GM19452 (cell line): ENCODE measurements around the gene MCTP2.
"Not testable (repeated sequence)": the region's sequence is repeated elsewhere in the genome, so short reads cannot be mapped to it uniquely, and the experiment has no call there.

Experiments used
- ATAC-seq: cut with Tn5 transposase; IDR thresholded peaks from one replicate; pipeline ENCODE4 v1.9.1; 2021; ENCODE audit not compliant: unreplicated experiment

MCTP2 gene

DNA sequence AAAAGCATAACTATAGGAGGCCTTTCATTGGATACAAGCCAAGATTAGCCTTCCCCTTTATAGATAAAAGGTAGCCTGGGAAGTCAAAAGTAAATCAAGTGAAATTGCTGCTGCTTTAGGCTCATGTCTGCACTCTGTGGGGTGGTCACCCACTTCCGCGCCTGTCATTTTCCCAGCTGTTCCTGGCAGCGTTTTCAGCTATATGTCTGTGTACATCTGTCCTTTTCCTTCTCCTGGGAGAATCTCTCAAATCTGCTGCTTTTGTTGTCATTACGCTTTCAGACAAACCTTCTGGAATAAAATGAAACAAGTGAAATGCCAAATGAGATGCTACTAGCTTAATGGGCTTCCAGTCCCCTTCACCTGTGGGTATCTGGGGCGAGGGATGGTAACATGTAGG is 211.8 kb downstream of the MCTP2 start:
- ATAC-seq: no peak

DNA sequence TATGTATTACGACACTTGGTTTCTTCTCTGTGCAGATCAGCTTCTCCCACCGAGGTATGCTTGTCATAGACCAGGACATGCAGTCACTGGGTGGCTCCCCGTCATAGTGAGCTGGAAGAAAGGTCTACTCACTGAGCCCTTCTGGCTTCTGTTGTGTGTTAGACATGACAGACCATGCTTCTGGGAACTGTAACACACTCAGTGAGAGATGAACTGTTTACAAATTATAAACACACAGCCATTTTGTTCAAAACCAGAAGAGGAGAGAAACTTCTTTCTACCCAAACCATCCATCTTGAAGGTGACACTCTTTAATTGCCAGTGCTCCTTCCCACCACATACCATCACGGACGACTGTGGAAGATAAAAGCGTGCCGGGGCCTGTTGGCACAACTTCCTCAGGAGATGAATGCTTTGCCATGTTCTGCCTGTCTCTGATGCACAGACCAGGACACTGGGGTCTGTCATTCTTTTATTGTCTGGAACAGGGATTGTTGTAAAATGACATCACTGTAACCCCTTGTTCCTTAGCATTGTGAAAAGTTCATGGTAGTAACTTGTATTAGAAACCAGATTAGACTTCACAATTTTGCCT is 214.3 kb downstream of the MCTP2 start:
- no peak for ATAC-seq

DNA sequence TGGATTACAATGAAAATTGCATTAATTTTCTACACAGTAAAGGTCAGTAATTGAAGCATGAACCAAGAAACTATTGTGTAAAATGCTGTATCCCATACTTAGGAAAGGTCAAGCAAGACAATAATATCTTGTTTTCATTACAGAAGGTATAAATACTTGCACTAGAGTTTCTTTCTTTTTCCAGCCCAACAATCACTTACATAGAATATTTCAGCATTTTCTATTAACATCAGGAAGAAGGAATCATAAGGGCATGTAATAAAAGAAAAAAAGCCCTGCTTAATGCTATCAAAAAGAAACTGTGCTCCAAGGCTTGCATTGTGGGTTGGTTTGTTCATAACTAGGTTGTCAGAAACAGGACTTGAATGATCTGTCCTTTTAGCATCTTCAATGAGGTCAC is 215.1 kb downstream of the MCTP2 start:
- ATAC-seq: no peak

DNA sequence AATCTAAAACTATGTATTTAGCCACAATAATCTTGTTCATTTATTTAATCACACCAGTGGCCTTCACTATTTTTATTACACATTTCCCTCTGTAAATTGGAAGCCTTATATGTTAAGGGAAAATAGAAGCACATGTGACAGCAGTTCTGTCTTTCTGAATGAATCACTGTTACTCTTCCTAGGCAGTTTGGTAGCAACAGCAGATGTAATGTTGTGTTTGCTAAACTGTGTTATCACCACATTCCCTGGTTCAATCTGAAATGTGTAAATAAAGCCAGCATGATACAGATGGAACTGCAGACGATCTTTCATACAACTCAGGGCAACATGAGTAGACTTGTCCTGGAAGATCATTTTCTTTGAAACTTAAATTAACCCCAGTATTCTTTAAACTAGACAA is 220.1 kb downstream of the MCTP2 start:
- ATAC-seq: no peak

DNA sequence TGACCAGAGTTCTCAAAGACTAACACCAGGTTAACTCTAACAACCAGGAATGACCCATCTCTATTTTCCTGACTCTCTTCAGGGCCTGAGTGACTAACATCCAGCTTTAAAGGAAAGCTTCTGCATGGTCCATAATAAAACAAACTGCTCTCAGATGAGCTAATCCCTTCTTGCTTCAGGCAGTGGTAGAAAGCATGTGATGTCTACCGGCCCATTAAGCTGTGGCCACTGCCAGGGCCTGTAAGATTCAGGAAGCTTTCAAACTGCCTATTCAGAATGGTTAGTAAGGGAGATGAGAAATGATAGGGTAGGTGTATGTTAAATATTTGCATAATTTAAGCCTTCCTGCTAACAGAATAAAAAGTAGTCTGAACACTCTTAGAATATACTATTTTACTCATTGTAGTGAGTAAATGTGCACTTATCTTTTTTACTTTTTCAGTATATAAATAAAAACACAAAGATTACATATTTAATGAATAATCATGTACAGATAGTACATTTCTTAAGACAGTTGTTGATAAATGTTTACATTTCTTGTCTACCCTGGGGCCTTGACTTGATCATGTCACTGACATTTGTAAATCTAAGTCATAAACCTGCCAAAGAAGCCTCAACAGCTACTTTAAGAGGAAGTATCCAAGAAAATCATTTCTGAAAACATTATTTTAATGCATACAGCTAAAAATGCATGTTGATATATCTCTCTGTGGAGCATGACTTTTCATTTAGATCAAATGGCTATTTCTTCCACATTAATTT is 222.0 kb downstream of the MCTP2 start:
- ATAC-seq: no peak

DNA sequence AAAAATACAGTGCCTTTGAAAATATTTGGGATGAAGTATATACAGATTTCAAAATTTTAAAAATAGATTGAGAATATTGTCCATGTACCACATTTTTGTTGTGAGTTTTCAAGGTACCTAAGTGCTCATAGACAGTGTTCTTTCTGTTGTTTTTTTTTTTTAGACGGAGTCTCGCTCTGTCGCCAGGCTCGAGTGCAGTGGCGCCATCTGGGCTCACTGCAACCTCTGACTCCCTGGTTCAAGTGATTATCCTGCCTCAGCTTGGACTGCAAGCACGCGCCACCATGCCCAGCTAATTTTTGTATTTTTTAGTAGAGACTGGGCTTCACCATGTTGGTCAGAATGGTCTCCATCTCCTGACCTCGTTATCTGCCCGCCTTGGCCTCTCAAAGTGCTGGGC is 223.9 kb downstream of the MCTP2 start:
- ATAC-seq: no peak

DNA sequence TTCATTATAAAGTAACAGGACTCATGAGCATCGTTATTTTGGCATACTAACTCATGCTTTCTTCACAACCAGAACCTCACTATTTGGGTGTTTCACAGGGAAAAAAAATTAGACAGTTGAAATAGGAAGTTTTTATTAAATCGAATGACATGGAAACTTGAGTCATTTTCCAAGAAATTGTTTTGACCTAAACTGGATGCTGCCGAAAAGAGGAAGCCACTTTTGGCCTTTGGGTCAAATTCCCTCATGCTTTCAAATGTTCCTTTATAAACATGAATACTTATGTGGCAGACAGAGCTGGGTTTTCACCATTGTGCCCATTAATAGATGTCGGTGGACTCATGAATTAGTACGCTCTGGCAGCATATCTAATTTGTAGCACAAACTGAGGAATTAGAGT is 224.9 kb downstream of the MCTP2 start:
- ATAC-seq: no peak

DNA sequence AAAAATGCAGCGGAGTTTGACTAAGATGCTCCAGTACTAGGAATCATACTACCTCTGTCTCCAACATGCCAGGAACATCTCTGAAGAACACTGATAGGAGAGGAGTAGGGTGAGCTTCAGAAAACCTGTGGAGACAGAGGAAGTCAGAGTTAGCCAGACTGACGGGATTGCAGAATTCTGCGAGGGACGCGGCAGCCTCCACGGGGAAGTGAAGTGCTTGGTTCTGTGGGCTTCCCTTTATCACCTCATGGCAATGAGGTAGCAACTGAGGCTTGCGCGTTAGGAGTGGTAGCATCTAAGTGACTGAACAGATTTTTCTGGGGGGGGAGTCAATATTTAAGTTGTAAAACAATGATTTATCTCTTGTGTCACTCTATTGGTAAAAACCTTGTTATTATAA is 226.3 kb downstream of the MCTP2 start:
- ATAC-seq: no peak

DNA sequence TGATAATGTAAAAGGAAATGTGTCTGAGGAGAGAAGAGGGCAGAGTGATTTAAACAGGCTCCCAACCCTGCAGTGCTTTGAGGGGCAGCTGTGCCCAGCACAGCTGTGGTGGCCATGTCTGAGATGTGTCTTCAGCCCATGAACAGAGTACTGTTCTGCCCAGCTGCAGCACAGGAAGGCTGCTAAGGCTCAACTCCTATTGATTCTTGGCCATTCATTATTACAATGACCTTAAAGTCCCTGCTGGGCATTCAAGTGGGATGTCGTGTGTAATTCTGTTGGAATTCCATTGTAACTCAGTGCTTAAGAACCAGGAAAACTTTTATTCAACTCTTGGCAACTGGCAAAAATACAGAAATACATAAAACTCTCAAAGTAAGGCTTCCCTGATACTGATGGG is 229.3 kb downstream of the MCTP2 start:
- no peak for ATAC-seq

DNA sequence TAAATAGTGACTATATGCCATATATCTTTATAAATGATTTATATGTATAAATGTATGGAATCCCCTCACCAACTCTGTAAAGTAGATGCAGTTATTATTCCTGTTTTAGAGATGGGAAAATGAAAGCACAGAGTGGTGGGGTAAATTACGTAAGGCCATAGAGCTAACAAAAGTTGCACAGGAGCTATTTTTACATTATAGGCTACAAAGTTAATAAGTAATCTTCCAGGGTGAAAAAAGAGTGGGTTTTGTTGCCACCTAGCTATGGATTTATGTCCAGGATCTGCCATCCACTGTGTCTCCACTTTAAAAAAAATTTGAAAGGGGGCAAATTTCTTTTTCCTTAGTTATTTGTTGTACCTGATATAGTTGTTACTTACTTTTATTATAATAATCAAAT is 235.7 kb downstream of the MCTP2 start:
- no peak for ATAC-seq

DNA sequence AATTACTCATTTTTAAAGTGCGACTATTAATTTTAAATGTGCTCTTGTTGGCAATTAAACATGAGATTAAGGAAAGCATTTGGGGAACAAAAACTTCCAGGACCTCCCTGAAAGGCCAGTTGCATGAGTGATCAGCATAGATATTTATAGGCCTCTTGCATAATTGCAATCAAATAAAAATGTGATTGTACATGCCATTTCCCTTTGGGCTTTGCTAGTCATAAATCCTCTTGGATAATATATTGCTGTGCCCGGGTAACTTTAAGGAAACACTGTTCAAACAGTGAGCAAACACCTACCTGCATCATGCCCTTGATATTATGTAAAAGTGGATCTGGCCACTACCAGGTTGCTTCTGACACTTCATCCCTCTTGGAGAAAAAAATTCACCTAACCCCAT is 239.1 kb downstream of the MCTP2 start:
- ATAC-seq: no peak

DNA sequence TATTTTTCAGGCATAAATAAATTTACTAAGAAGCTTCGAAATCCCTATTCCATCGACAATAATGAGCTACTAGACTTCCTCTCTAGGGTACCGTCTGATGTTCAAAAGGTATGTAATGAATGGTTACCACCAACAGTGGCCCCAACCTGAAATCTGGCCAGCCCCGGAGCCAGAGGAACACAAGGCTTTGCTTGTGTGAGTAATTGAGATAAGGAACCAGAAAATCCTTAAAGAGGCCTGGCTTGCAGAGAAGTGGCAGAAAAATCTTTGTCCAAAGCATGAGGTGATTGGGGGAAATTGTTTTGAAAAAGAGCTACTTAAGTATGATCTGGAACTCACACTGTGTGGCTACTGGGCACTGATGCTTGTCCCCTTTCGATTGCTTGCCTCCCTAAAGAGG is 245.3 kb downstream of the MCTP2 start:
- ATAC-seq: no peak

DNA sequence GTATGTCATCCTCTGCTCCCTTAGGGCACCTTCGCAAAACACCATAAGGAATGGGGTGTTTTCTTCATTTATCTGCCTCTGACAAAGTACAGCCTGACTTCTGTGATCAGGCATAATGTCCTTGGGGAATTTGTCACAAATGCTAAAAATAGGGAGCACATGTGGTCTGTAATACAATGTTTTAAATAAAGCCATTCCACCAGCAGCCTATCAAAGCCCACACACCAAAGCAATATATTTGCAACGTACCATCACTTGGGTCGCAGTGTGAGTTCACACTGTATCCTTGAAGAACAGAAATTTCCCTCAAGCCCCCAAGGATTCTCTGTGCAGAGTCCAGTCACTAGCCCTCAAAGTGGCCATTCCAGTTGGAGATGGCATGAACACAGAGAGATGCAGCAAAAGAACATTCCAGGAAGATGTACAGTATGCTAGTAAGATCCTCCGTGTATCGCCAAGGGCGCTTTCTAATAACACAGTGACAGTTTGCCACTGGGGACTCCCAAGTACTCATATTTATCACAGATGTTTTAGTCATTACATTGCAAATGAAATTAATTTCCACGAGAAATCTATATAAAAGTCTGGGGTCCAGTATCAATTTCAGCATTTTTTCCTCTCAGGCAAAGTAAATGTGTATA is 246.7 kb downstream of the MCTP2 start:
- no peak for ATAC-seq

DNA sequence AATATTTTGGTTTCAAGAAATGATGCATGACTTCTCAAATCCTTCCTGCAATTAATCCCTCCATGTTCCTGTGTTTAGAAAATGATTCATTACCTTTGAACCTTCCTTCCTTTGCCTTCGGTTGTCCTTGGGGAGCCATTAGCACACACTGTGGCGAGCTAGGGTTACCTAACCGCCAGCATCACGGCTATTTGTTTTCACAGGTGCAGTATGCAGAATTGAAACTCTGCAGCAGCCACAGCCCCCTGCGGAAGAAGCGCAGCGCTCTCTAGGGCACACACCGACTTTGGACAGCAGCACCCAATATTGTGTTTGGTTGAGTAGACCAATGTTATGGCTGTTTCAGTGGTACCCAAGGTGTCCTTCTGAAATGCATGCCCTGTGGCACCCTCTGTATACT is 247.4 kb downstream of the MCTP2 start:
- ATAC-seq: no peak

DNA sequence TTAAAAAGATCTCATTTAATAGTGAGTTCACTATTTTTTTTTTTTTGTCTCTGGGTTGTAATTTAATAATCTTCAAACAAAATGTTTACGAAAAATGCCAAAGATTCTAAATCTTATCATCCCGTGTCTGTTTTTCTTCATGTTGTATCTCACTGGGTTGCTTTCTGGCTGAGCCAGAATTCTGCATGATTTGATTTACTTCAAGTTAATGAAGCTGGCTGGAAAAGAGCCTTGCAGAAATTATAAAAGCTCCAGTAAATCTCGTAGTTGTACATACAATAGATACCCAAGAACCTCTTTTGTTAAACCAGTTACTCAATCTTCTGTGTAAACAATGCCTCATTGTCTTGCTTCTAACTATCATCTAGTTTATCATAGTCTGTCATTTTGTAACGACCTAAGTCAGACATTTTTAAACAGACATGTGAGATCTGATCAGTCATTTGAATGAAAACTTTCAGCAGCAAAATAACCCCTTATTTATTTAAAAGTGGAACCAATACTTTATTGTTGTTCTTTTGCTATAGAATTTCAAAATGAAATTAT is 249.0 kb downstream of the MCTP2 start:
- ATAC-seq: no peak

DNA sequence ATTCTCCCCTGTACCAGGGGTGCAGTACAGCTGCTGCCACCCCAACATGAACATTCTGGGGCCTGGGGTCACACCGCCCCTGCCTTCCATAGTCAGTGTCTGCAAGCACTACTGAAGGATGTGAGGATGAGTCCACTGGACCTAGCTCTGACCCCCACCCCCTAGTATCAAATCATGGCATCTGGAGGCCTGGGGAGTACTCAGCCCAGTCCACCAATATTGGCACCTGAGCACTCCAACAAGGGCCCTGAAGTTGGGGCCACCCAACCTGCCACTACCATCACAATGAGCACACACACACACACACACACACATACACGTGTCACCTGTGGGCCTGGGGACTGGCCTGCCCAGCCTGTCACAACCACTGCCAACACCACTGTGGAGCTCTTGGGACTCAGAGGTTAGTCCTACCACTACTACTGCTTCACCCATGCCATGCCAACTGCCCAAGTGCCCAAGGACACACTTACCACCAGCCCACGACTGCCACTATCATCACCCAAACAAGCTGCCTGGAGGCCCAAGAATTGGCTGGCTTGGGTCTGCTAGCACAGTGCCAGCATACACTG is 253.9 kb downstream of the MCTP2 start:
- no peak for ATAC-seq

DNA sequence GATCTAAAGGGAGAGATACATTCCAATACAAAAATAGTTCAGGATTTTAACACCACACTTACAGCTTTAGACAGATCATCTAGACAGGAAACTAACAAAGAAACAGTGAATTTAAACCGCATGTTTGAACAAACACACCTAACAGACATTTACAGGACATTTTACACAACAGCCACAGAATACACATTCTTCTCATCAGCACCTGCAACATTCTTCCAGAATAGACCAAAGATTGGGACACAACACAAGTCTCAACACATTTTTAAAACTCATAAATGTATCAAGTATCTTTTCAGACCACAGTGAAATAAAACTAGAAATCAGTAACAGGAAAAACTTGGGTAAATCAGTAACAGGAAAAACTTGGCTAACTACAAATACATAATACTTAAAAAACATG is 256.3 kb downstream of the MCTP2 start:
- no peak for ATAC-seq

DNA sequence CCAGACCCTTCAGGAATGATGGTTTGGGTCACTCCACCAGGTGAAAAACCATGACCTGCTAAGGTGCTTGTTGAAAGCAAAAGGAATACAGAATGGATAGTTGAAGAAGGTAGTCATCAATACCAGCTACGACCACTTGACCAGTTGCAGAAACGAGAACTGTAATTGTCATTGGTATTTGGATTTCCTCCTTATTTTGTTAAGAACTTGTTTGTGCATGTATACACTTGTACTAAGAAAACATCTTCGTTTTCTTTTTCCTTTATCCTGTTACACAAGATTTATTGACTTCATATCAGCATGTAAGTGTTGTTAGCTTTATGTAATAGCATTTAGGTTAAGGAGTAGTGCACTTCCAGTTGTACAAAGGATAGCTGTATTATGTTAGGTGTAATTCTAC is 261.8 kb downstream of the MCTP2 start:
- no peak for ATAC-seq

DNA sequence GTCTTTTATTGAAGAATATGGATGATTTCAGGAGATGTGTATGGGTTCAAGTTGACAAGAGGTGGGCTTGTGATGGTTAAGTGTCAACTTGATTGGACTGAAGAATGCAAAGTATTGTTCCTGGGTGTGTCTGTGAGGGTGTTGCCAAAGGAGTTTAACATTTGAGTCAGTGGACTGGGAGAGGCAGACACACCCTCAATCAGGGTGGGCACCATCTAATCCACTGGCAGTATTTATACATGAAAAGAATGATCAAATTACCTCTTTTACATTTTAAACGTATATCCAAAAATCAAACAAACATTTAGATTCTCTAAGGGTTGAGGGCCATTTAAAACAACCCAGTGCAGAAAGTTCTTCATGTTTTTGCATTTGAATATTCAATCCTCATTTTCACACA is 262.2 kb downstream of the MCTP2 start:
- not testable (repeated sequence) for ATAC-seq

DNA sequence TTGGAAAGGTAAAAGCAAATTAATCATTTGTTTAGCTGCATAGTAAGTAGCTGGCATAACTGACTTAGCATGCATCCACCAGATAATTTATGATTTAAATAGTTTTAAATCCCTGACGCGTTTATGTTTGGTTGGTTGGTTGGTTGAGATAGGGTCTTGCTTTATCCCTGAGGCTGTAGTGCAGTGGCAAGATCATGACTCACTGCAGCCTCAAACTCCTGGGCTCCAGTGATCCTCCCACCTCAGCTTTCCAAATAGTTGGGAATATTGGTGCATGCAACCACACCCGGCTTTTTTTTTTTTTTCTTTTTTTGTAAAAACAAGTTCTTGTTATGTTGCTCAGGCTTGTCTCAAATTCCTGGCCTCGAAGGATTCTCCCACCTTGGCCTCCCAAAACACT is 263.4 kb downstream of the MCTP2 start:
- no peak for ATAC-seq

DNA sequence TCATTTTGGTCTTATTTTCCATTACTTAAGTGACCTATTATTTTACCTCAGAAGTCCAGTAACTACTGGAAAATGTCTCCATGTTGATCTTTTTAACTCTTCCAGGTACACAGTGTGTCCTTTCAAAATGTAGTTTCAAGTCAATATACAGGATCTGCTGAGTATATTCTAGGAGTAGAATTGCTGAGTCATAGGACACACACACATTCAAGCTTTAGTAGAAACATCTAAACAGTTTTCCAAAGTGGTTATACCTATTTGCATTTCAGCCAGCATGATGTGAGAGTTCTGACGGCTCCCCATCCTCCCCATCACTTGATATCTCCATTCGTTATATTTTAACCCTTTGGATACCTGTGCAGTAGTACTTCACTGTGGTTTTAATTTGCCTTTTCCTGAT is 271.9 kb downstream of the MCTP2 start:
- ATAC-seq: no peak

DNA sequence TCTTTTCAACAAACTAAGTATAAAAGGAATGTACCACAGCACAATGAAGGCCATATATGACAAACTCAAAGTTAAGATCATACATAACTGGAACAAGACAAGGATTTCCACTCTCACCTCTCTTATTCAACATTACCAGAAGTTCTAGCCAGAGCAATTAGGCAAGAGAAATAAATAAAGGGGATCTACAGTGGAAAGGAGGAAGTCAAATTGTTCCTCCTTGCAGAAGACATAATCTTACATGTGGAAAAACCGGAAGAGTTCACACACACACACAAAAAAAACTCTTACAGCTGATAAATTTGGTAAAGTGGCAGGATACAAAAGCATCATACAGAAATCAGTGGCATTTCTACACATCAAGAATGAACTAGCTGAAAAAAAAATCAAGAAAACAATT is 277.9 kb downstream of the MCTP2 start:
- ATAC-seq: no peak
